Measurements from ENCODE around the gene CCDC171. TPM values are rescaled to one million over a fixed set of nuclear protein-coding genes. Genes with fewer than 3 reads are reported as not detected.

The CCDC171 gene
- total and polyA plus RNA-seq, 11 donors, result 0.30 to 3.4 (median 1.1) TPM

GRCh38 chr9:15510789-15511575 lies 41.9 kb upstream of the CCDC171 start, which contains the start of gene PSIP1:
PSIP1 (minus strand) TSS chr9:15510970; CDS start chr9:15510188, 782 bp downstream.
- intact Hi-C loops (cut with DNase I), result loop anchor here in 6 of 10 donors (1.0 to 10.0 kb wide), 4 partner anchors 40 to 86 kb away; partner anchors contain the start of genes CCDC171 (in 4 of the 6) and SNAPC3 (in 1 of the 6)
- WGBS, 4 donors, result 0 to 1% (median 0%) methylated on average over 34 to 72 of the region's 72 CpGs
- peak within 1 kb of the TSS; percentile 80 to 99 (median 92) for H3K4me3 ChIP-seq
- DNase-seq (peak; percentile 75 to 88 (median 77)), ATAC-seq (peak; percentile 87 to 96 (median 94))
- peak within 1 kb of the TSS; percentile 81 to 98 (median 92) for H3K27ac ChIP-seq
- H3K9me3 ChIP-seq, result no peaks in the 10 kb centered on the region
- H3K4me1 ChIP-seq, result peaks cover 0 to 33% (median 18%) of the 10 kb centered on the region in 12 donors
- peaks cover 0 to 27% (median 18%) of the 10 kb centered on the region in 9 donors for H3K36me3 ChIP-seq
- TF ChIP-seq, protein P1, sequence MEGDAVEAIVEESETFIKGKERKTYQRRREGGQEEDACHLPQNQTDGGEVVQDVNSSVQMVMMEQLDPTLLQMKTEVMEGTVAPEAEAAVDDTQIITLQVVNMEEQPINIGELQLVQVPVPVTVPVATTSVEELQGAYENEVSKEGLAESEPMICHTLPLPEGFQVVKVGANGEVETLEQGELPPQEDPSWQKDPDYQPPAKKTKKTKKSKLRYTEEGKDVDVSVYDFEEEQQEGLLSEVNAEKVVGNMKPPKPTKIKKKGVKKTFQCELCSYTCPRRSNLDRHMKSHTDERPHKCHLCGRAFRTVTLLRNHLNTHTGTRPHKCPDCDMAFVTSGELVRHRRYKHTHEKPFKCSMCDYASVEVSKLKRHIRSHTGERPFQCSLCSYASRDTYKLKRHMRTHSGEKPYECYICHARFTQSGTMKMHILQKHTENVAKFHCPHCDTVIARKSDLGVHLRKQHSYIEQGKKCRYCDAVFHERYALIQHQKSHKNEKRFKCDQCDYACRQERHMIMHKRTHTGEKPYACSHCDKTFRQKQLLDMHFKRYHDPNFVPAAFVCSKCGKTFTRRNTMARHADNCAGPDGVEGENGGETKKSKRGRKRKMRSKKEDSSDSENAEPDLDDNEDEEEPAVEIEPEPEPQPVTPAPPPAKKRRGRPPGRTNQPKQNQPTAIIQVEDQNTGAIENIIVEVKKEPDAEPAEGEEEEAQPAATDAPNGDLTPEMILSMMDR (IDR thresholded peaks at IDR 0.05), result peak in 7 of 12 donors; percentile 3 to 20 (median 9)
- TF ChIP-seq POLR2A (IDR thresholded peaks at IDR 0.05), result peak in 1 of 2 donors; percentile 65
- H3K27me3 ChIP-seq, result no peaks in the 10 kb centered on the region

DNA sequence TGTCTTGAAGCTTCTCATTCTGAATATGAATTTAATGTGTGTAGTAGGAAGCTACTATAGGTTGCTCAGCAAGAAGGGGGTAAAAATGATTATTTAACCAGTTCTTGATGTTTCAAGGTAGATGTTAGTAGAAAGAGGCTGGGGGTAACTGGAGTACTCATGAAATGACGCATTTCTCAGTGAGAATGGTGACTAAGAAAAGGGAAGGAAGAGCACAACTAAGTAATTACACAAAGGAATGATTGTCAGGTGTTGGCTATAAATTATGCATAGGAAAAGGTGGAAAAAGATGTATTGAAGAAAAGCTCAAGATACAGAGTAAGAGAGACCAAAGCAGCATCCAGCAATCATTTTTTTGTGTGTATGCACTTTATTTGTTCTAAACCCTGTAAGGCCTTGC lies 40.6 kb upstream of the CCDC171 start:
- TF ChIP-seq POLR2A (IDR thresholded peaks at IDR 0.05), result no peak
- TF ChIP-seq, protein P1 (IDR thresholded peaks at IDR 0.05), result no peak
- Histone ChIP-seq H3K9me3 (no peaks in the 10 kb centered on the region), H3K36me3 (peaks cover 0 to 15% (median 6%) of the 10 kb centered on the region in 9 donors), H3K27me3 (no peaks in the 10 kb centered on the region), H3K27ac (peak overlapping the region in 1 of 12 donors; percentile 96), H3K4me1 (peaks cover 0 to 33% (median 18%) of the 10 kb centered on the region in 12 donors), H3K4me3 (no peak overlapping the region)
- 86 to 98% (median 91%) methylated on average over 1 of the region's 1 CpG for WGBS, 4 donors
- no peak for ATAC-seq
- DNase-seq, result no peak
- intact Hi-C loops (cut with DNase I), result loop anchor here in 3 of 10 donors (5.0 to 10.0 kb wide), 2 partner anchors 40 to 87 kb away; partner anchors contain the start of genes CCDC171 (in 2 of the 3) and SNAPC3 (in 1 of the 3)

DNA sequence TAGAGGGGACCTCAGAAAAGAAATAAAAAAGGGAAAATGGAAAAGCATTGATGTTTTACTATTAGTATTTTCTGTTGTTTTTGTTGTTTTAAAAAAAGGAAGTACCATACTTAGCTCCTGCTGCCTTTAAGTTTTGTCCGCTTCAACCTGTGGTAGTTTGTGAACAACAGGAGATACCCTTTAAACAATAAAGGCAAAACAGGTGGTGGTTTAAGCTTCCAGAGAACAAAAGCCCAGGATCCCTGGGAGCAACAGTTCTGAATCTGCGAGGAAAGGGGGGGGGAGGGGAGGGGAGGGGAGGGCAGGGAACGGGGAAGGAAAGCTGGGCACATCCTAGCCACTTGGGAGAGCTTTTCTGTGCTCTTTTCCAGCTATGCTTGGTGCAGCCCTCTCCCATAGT lies 40.0 kb upstream of the CCDC171 start:
- TF ChIP-seq, protein P1 (IDR thresholded peaks at IDR 0.05), result no peak
- no peak for TF ChIP-seq POLR2A (IDR thresholded peaks at IDR 0.05)

GRCh38 chr9:15513335-15513734 lies 39.5 kb upstream of the CCDC171 start:
- 52 to 66% (median 63%) methylated on average over 1 of the region's 1 CpG for WGBS, 4 donors
- ATAC-seq, result no peak
- intact Hi-C loops (cut with DNase I), result loop anchor here in 3 of 10 donors (5.0 to 10.0 kb wide), 2 partner anchors 39 to 89 kb away; partner anchors contain the start of genes CCDC171 (in 2 of the 3) and SNAPC3 (in 1 of the 3)

More for the DNA sequence above, 40.0 kb upstream of the CCDC171 start:
- no peak overlapping the region for H3K27ac ChIP-seq
- H3K36me3 ChIP-seq, result peaks cover 0 to 8% (median 0%) of the 10 kb centered on the region in 9 donors
- no peaks in the 10 kb centered on the region for H3K9me3 ChIP-seq
- no peak overlapping the region for H3K4me3 ChIP-seq
- H3K4me1 ChIP-seq, result peaks cover 0 to 28% (median 18%) of the 10 kb centered on the region in 12 donors
- DNase-seq (no peak), ATAC-seq (no peak)
- intact Hi-C loops (cut with DNase I), result loop anchor here in 3 of 10 donors (5.0 to 10.0 kb wide), 2 partner anchors 39 to 88 kb away; partner anchors contain the start of genes CCDC171 (in 2 of the 3) and SNAPC3 (in 1 of the 3)
- WGBS, 4 donors, result 36 to 69% (median 63%) methylated on average over 3 of the region's 3 CpGs
- H3K27me3 ChIP-seq, result no peaks in the 10 kb centered on the region

More at GRCh38 chr9:15513335-15513734, 39.5 kb upstream of the CCDC171 start:
- peaks cover 0 to 26% (median 17%) of the 10 kb centered on the region in 12 donors for H3K4me1 ChIP-seq
- H3K27ac ChIP-seq, result no peak overlapping the region
- peaks cover 0 to 5% (median 0%) of the 10 kb centered on the region in 9 donors for H3K36me3 ChIP-seq
- no peaks in the 10 kb centered on the region for H3K27me3 ChIP-seq
- no peak for TF ChIP-seq POLR2A (IDR thresholded peaks at IDR 0.05)
- TF ChIP-seq, protein P1 (IDR thresholded peaks at IDR 0.05), result no peak
- no peaks in the 10 kb centered on the region for H3K9me3 ChIP-seq
- no peak for DNase-seq
- H3K4me3 ChIP-seq, result no peak overlapping the region
